ENCODE measurements around the gene ARHGEF28.

The ARHGEF28 gene

DNA sequence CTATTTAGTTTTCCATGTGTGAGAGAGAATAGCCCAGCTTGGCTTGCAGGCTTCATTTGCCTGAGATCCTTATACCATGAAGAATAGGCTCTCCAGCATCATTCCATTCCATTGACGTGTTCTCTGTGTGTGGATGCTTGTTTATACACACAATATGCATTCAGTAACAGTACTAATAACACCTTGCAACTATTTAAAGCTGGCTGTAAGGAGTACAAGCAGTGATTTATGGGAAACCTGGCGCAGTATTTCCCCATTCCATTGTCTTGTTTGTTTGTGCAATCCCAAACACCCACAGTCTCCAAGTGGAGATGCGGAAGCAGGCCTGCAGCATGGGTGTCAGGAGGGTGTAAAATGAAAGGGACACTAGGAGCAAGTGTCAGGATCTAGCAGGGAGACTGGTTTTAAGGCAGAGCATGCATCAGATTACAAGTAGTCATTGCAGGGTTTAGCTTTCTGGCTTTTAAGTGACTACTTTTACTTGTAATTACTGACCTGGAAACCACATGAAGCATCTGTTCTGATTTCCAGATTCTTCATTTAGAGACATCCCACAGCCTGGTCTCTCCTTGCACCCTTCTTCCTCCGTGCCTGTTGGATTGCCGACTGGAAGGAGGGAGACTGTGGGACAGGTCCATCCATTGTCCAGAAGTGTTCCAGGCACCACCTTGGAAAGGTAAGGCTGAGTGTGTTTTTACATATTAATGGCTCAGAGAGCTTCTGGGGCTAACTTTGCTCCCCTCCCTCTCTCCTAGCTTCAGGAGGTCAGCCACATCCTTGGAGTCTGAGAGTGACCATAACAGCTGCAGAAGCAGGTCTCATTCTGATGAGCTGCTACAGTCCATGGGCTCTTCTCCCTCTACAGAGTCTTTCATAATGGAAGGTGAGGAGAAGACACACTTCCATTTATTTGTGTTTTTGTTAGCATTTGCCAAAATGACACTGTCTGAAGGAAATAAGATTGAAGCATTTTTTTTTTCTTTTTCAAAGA is 241.6 kb downstream of the ARHGEF28 start:
- no peak for DNase-seq

DNA sequence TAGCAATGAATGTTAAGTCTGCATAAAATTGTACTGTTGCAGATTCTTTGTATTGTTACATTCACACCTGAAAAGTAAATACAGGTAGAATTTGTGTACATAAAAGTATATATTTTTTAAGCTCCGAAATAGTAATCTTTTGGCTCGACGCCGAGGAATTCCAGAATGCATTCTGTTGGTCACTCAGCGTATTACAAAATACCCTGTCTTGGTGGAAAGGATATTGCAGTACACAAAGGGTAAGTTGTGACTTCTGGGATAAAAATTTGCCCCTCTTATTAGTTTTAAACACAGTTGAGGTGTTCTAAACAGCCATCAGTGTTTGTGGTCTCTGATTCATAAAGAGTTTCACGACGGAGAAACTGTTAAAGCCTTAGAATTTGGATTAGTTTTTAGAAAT is 257.6 kb downstream of the ARHGEF28 start:
- DNase-seq = no peak

DNA sequence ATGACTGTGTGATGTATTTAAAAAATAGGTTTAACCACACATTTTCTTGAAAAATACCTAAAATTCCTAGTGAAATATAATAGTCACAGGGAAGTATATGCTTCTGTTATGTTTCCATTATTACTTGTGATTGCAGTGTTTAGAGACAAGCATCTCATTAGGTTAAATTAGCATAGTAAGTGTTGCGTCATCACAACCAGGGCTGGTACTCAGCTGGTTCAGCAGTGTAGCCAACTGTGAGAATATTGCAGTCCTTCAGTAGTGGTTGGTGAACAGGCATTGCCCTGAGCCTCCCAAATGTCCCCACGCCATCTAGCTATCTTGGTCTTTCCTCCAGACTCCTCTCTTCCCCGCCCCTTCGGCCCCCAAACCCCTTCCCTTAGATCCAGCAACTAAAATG is 261.7 kb downstream of the ARHGEF28 start:
- DNase-seq = no peak

DNA sequence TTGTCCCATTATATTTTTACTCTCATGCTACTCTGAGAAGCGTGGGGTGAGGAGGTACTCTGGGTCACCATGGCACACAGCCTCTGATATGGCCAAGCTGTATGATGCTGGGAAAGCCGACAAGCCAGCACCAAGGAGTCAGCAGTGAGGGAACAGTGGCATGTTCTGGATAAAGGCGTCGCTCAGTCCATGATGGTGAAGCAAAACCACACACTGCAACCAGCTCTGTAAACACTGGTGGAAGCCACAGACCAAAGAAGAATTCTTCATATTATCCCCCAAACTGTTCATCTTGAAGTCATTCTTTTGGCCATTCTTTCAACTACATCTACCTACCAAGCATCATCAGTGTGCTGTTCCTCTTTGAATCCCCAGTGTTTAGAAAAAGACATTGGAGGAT is 264.6 kb downstream of the ARHGEF28 start:
- no peak for DNase-seq

DNA sequence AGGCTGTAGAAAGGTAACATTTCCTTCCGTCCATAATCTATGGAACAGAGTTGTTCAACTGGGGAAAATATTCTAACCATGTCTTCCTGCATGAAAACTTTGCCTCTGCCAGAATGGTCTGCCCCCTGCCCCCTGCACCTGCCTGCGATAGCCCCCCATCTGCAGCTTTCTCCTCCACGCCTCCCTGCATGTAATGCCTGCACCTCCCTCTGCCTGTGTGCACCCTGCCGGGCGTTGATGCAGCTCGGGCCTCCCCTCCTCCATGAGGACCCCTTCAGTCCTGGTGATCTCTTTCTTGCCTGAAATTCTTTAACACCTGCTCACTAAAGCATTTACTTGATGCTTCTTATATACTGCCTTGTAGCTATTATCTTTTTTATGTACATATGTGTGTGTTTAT is 266.2 kb downstream of the ARHGEF28 start:
- DNase-seq = no peak

DNA sequence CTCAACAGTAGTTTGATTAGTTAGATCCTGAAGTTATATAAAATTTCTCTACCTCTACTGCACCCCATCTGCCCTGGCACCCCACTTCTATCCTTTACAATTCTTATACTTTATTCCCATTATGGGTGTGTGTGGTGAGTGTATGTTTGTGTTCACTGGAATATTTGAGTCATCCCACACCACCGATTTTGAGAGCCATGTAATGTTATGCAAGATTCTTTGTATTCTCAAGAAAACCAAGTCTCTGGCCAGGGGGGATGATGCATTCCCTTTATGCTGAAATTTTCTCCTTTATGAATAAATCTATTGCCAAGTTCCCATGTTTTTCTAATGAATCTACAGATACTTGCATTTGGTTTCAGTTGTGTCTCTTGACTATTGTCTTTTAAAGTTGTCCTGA is 266.8 kb downstream of the ARHGEF28 start:
- DNase-seq = no peak

DNA sequence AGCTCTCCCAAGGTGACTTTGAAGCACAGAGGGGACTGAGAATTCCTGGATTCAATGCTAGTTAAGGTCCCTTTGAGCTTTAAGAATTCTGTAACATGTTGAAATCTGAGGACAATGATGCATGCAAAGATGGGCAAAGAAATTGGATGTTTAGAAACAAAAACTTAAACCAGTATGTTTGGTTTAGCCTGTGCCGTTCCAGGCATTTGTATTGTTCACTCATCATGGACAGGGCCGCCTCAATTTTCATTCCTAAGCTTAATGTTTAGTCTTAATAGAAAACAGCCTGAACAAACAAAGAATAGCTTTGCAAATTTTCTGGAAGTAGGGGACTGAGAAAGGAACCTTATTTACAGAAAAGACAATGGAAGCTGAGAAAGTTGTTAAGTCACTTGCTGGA is 267.8 kb downstream of the ARHGEF28 start:
- no peak for DNase-seq

DNA sequence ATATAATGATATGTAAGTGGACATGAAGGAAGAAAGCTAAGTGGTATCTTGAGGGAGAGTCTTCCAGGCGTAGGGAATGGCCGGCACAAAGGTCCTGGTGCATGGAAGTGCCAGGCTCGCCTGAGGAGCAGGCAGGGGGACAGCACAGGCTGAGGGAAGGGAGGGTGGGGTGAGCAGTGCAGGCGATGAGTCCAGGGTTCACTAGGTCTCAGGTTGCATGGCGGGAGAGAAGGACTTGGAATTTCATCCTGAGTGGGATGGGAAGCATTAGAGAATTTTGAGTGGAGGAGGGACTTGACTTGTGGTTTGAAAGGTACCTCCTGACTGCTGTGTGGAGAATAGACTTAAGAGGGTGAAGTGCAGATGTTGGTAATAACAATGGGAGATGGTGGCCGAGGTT is 268.9 kb downstream of the ARHGEF28 start:
- no peak for DNase-seq

DNA sequence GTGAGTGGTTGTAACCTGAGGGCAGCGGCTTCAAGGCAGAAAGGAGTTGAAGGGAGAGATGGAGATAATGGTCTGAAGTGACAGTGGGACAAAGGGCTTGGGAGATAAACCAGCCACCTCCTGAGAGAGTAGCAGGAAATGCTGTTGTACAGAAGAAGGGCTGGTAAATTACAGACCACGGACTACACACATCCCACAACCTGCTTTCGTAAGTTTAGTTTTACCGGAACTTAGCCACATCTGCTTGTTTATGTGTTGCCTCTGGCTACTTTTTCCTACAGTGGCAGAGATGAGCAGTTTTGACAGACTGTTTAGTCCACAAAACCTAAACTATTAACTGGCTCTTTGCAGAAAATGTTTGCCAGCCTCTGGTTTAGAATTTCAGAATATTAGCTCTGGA is 269.5 kb downstream of the ARHGEF28 start:
- no peak for DNase-seq

DNA sequence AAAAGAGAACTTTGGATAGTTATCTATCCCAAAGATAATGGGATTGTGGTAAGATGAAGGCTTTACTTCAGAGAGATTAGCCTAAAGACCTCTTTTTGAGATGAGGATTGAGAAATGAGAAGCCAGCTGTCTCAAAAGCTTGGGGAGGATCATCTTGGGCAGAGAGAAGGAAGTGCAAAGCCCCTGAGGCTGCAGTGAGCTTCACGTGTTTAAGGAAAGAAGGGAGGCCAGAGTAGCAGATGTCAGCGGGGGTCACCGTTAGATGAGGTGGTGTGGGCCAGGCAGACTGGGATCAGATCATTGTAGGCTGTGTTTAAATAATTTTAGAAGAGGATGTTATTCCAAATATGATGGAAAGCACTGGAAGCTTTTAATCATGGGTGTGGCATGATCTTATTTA is 270.1 kb downstream of the ARHGEF28 start:
- no peak for DNase-seq

DNA sequence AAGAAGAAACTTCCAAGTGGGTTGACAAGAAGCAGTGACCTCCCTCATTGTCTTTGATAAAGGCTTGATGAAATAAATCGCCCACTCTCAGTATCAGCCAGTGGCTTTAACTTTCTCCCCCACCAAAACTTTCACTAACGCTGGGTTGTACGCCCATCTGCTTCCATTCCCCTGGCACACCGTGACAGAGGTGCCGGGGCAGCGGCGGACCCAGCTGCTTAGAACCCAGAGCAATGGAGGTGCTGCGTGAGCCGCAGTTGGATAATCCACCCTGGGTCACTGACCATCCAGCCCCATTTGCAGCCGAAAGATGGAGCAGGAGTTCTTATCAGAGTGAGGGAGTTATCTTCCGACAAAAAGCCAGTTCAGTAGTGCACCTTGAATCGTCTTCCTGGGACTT is 270.7 kb downstream of the ARHGEF28 start:
- DNase-seq = no peak

DNA sequence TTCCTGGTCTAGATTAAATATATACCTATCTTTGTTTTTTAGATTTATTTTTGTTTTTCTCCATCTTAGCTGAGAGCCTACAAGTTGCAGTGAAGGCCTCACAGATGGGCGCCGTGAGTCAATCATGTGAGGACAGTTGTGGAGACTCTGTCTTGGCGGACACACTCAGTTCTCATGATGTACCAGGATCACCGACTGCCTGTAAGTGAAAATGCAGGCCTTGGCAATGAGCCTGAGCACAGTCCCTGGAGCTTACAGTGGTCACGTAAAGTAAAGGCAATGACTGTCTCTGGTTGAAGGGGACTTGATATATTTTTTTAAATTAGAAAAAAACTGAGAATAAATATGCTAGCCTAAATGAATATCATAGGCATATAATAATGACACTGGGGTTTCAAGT is 271.9 kb downstream of the ARHGEF28 start:
- no peak for DNase-seq

DNA sequence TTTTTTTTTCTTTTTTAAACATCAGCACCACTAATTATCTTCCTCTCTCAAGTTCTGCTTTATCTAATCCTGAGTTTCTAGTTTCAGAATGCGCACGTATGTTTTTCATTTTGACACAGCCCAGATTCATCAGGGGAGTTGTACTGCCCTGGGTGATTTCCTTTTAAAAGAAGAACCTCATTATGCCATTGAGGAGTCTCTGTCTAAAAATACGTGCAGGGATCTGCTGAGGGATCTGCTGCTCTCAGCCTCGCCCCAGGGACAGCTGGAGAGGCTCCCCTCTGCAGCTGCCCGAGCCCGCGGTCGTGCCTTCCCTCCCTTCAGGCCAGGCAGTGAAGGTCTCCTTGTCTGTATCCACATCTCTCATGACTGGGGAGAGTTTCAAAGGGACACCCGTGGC is 273.1 kb downstream of the ARHGEF28 start:
- DNase-seq = no peak

DNA sequence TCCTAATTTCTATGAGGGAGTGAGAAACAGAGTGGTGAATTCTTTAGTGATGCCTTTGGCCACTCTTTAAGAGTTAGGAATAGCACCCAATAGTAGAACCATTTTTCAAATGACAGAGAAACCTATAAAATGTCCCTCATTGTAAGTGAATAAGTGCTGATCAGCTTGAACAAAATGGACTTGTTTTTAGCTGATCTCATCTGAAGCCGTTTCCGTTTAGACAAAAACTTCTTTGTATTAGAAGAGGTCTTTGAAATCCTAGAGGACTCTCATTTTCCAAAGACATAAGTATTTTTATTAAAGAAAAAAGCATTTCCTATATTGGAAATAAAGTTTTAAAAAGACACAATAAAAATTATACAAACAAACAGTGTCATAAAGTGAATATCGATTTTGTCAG is 273.9 kb downstream of the ARHGEF28 start:
- no peak for DNase-seq

DNA sequence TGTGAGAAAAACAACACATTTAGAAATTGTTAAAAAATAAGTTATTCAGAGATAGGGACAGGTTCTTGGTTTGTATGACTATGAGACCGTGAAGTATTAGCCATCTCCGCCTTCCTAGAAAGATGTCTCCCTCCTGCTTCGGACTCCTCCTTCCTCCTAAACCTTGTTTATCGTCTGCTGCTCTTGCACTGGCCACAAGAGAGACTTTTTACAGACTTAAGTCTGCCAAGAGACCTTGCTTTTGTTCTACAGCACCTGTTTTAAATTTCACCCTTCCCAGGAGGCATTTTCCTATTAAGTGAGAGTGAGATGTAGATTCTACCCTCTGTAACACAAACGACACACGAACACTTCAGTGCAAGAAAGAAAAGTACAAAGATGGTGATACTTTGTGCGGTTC is 274.6 kb downstream of the ARHGEF28 start:
- no peak for DNase-seq

DNA sequence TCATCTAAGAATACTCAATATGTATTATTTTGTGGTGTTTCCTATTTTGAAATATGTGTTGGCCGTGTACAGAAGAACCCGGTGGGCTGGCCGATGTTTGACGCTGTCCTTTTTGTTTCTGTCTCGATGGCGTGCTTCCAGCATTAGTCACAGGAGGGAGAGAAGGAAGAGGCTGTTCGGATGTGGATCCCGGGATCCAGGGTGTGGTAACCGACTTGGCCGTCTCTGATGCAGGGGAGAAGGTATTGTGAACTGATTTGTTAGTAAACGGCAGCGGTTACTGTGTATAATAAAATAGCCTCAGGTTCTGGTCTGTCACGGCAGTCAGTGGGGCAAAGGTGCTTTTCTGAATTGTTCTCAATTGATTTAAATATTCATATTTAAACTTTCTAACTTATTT is 275.0 kb downstream of the ARHGEF28 start:
- no peak for DNase-seq

DNA sequence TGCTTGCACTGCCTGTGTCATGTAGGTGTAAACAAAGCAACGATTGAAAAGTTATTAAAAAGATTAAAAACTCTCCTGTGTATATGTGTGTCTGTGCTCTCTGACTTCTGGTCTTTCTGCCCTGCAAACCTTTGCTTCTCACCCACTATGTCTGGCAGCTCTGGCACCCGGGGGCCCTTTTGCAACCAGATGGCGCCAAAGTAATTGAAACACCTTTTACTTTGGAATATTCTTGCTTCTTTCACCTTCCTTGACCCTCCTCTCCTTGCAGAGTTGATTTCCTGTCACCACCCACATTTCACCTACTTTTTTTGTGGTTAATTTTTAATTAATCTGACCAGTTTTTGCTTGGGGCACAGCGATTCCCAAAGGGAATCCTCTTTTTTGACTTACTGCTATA is 275.5 kb downstream of the ARHGEF28 start:
- no peak for DNase-seq

DNA sequence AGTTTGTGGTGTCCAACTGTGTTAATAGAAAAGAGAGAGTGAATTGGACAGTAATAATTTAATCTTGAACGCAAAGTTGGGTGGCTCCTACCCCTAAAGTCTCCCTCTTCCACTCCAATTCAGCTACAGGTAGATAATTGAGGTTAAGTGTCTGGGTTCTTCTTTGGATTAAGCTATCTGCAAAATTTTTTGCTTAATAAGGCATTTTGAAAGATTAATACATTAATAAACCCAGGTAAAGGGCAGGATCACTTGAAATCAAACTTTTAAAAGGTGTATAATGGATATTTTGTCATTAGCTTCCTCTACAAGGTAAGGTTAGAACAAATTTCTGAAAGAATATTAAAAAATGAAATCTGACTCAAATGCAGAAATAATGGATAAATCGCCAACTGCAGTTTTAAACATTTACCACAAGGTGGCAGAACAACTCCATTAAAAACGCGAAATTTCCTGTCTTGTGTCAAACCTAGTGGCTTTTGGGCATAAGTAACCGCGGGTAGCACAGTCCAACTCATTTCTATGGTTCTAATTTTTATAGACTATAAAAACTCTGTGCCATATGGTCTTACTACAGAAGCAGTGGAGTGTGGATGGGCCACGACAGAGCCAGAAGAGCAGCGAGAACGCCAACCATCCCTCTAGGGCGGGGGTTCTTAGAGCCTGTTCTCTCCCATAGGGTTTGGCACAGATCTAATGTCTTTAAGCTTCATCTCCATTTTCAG is 276.5 kb downstream of the ARHGEF28 start:
- no peak for DNase-seq

DNA sequence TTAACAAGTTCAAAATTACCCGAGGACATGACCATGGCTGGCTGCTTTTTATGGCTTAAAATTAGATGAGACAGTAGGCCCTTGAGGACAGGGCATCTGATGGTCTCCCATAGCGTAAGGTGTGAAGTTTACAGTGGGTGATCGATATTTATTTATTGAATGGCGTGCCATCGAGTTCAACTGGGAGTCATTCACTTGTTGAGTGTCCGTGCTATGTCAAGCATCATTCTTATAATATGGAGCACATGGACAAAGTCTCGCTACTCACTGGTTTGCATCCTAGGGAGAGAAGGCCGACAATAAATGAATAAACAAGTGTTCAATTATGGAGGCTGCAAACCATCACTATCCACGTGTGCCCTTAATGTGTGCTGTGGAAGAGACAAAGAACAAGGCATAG is 277.2 kb downstream of the ARHGEF28 start:
- no peak for DNase-seq

DNA sequence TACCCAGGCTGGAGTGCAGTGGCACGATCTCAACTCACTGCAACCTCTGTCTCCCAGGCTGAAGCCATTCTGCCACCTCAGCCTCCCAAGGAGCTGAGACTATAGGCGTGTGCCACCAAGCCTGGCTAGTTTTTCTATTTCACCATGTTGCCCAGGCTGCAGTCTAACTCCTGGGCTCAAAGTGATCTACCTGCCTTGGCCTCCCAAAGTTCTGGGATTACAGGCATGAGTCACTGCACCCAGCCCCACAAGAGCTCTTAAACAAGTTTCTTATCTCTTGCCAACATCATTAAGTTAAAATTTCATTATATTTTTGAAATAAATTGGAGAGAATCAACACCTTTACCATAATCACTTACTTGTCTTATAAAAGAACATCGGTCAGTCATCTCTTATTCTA is 280.3 kb downstream of the ARHGEF28 start:
- no peak for DNase-seq

DNA sequence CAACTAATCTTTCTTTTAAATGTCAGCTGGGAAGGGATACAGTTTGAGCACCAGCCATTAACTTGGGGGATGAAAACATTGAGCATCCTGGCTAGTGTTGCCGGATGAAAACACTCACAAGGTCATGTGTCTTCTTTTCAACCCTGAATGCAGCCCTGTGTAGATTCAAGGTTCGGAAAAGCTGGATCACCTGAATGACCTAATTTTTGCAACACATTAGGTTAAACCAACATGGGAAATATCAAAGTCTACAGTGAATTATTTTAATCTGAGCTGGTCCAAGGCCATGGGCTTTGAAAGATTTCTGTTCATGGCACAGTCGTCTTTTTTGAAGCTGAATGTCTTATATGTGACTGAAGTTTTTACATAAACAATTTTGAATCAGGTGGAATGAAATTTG is 281.2 kb downstream of the ARHGEF28 start:
- no peak for DNase-seq

DNA sequence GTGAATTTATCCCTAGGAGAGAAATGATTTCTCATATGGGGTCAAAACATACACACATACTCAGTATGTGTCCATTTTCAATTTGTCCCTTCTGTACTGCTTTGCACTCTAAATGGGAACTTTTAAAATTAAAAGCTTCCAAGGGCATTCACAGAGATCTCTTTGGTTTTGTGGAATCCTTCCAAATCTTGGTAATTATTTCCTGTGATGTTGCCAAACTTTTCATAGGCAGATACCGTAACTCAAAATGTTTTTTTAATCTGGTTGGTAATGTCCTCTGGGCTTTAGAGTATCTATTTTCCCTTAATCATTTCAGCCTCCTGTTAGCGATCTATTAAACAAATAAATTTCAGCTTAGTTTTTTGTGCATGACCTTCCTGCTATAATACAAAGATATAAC is 282.4 kb downstream of the ARHGEF28 start:
- DNase-seq = no peak

DNA sequence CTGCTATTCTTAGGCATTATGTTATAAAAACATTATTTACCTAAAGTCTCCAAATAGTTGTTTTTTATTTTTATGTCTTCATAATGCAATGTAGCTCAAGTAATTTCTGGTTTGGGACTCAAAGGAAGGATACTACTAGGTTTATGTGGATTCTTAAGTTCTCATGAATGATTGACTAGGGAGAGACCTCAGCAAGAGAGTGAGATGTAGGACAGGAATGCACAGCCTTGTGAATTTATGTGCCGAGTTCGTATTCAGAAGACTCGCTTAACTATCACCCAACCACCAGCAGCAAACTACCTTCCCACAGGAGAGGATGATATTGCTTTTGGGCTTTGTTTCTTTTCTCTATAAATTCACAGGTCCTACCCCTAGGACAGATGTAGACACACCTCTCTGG is 282.9 kb downstream of the ARHGEF28 start:
- no peak for DNase-seq

DNA sequence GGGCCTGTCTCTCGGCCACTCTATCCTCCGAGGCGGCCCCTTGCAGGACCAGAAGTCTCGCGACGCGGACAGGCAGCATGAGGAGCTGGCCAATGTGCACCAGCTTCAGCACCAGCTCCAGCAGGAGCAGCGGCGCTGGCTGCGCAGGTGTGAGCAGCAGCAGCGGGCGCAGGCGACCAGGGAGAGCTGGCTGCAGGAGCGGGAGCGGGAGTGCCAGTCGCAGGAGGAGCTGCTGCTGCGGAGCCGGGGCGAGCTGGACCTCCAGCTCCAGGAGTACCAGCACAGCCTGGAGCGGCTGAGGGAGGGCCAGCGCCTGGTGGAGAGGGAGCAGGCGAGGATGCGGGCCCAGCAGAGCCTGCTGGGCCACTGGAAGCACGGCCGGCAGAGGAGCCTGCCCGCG is 283.5 kb downstream of the ARHGEF28 start:
- DNase-seq = no peak

All from effector CD8-positive, alpha-beta T cell (primary cell).